Panc1 (cell line): ENCODE measurements around the gene MEF2D. TPM values are rescaled to one million over a fixed set of nuclear protein-coding genes. Genes with fewer than 3 reads are reported as not detected.

Source experiments
- ATAC-seq: fragments of 200-7000 bp; cut with Tn5 transposase; 2 replicates; pipeline ENCODE4 v1.9.1; 2020; ENCODE audit warnings: mild to moderate bottlenecking, moderate library complexity
- BruUV-seq: library from RNA; stranded (reverse); fragments of 400-500 nt; replicated peaks from 2 replicates; lab custom pipeline; 2021; lab: Mats Ljungman, UMichigan
- CTCF ChIA-PET: fragments of 300-600 bp; sonication (Branson Sonifier 250); formaldehyde crosslinking; loops from one replicate; lab custom pipeline; 2022; ENCODE audit warnings: antibody characterized with exemption; lab: Charles Lee
- POLR2A ChIA-PET: fragments of 300-600 bp; sonication (Branson Sonifier 250); formaldehyde crosslinking; loops from one replicate; lab custom pipeline; 2022; ENCODE audit warnings: antibody characterized with exemption; lab: Charles Lee
- DNase-seq: peaks from one replicate; pipeline ENCODE4 v3.0.0-alpha.2; 2010; ENCODE audit warnings: low read depth, low spot score
- H3K27ac ChIP-seq: 2 replicates; pipeline ENCODE4 v1.5.1; 2011; ENCODE audit warnings: mild to moderate bottlenecking, low read length, inconsistent platforms
- H3K27me3 ChIP-seq: fragments of 200-500 bp; sonication (Bioruptor generic); 2 replicates; pipeline ENCODE4 v1.6.0; 2014; ENCODE audit warnings: low read length, inconsistent platforms; ENCODE audit not compliant: control insufficient read depth, insufficient read depth
- H3K36me3 ChIP-seq: fragments of 200-500 bp; sonication (Bioruptor generic); 2 replicates; pipeline ENCODE4 v1.5.1; 2014; ENCODE audit warnings: inconsistent platforms, mild to moderate bottlenecking, low read length, moderate library complexity; ENCODE audit not compliant: control insufficient read depth, insufficient read depth
- H3K4me1 ChIP-seq: 2 replicates; pipeline ENCODE4 v1.5.1; 2011; ENCODE audit warnings: inconsistent platforms, mild to moderate bottlenecking, low read length, moderate library complexity; ENCODE audit not compliant: control insufficient read depth, insufficient read depth
- H3K4me3 ChIP-seq, 2 experiments: 2 replicates each; pipeline ENCODE4 v1.5.1; 2011 to 2012; ENCODE audit warnings: low read depth in 2 of 2, low read length in 2 of 2, mild to moderate bottlenecking in 2 of 2, inconsistent platforms in 1 of 2, moderate library complexity in 1 of 2
- H3K9me3 ChIP-seq: fragments of 200-500 bp; sonication (Bioruptor generic); 2 replicates; pipeline ENCODE4 v1.5.1; 2014; ENCODE audit warnings: low read depth, mild to moderate bottlenecking, inconsistent platforms, low read length, moderate library complexity; ENCODE audit not compliant: control insufficient read depth, insufficient read depth
- CTCF ChIP-seq: fragments of 450-650 bp; IDR thresholded peaks from 2 replicates; pipeline ENCODE4 v1.5.1; 2017; ENCODE audit warnings: mild to moderate bottlenecking
- POLR2AphosphoS5 ChIP-seq: IDR thresholded peaks from 2 replicates; pipeline ENCODE4 v1.6.1; 2012; ENCODE audit warnings: mild to moderate bottlenecking, low read depth, low read length, moderate library complexity
- REST ChIP-seq, 2 experiments: IDR thresholded peaks; 2 replicates each; pipeline ENCODE4 v1.6.1; 2011 to 2012; ENCODE audit warnings: low read depth in 2 of 2, control low read depth in 1 of 2, low read length in 1 of 2, mild to moderate bottlenecking in 1 of 2, moderate library complexity in 1 of 2; ENCODE audit not compliant: insufficient read depth in 1 of 2
- SIN3A ChIP-seq: IDR thresholded peaks from 2 replicates; pipeline ENCODE4 v1.6.1; 2012; ENCODE audit warnings: low read depth, mild to moderate bottlenecking, low read length, moderate library complexity, borderline replicate concordance; ENCODE audit not compliant: insufficient read depth
- TCF7L2 ChIP-seq: IDR thresholded peaks from 2 replicates; pipeline ENCODE4 v1.6.1; 2011; ENCODE audit warnings: mild to moderate bottlenecking, low read depth, low read length, inconsistent platforms
- in situ Hi-C: cut with HindIII; loops from 2 replicates; pipeline ENCODE4 v1.10.0; 2016; ENCODE audit warnings: low sequenced_read_pairs, low pct_unique_long_range_greater_than_20kb
- intact Hi-C: fragments of 100-400 bp; cut with micrococcal nuclease; formaldehyde crosslinking; loops from one replicate; pipeline ENCODE4 v1.10.0; 2022; ENCODE audit not compliant: unreplicated experiment
- total RNA-seq: library from RNA; stranded (reverse); gene quantifications from one replicate; pipeline ENCODE4 v1.2.1, GENCODE V29; 2021; ENCODE audit not compliant: unreplicated experiment

Gene MEF2D
- total RNA-seq, 1 experiment from 2014 or later, result 30.9 TPM

GRCh38 chr1:156439036-156439776 lies 61.4 kb downstream of the MEF2D start:
- DNase-seq, result no peak
- no peak overlapping the region for H3K4me3 ChIP-seq
- no TSS peak for BruUV-seq

More at GRCh38 chr1:156439036-156439776, 61.4 kb downstream of the MEF2D start:
- ChIA-PET CTCF (no interaction called here), POLR2A (no interaction called here)
- Histone ChIP-seq H3K27me3 (peaks cover 39% of the 10 kb centered on the region), H3K36me3 (no peaks in the 10 kb centered on the region; the same call in 1 of the 2 replicates), H3K9me3 (no peaks in the 10 kb centered on the region), H3K4me1 (no peaks in the 10 kb centered on the region; the same call in 1 of the 2 replicates), H3K27ac (no peak overlapping the region)
- in situ Hi-C loops (no loop called here), intact Hi-C loops (no loop called here)
- no peak for TF ChIP-seq TCF7L2
- no peak for TF ChIP-seq POLR2AphosphoS5
- no peak for TF ChIP-seq REST (IDR thresholded peaks at IDR 0.05; ENCODE audit: insufficient read depth in 1 of 2, low read depth in 2 of 2, low read length in 1 of 2)
- no peak for TF ChIP-seq SIN3A
- TF ChIP-seq CTCF, result no peak
- ATAC-seq, result no peak
